ENCODE measurements around the gene OSBPL9.
A peak's percentile ranks its signal among the peaks of the same experiment; 100 is the strongest.

OSBPL9 gene, protein sequence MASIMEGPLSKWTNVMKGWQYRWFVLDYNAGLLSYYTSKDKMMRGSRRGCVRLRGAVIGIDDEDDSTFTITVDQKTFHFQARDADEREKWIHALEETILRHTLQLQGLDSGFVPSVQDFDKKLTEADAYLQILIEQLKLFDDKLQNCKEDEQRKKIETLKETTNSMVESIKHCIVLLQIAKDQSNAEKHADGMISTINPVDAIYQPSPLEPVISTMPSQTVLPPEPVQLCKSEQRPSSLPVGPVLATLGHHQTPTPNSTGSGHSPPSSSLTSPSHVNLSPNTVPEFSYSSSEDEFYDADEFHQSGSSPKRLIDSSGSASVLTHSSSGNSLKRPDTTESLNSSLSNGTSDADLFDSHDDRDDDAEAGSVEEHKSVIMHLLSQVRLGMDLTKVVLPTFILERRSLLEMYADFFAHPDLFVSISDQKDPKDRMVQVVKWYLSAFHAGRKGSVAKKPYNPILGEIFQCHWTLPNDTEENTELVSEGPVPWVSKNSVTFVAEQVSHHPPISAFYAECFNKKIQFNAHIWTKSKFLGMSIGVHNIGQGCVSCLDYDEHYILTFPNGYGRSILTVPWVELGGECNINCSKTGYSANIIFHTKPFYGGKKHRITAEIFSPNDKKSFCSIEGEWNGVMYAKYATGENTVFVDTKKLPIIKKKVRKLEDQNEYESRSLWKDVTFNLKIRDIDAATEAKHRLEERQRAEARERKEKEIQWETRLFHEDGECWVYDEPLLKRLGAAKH

DNA sequence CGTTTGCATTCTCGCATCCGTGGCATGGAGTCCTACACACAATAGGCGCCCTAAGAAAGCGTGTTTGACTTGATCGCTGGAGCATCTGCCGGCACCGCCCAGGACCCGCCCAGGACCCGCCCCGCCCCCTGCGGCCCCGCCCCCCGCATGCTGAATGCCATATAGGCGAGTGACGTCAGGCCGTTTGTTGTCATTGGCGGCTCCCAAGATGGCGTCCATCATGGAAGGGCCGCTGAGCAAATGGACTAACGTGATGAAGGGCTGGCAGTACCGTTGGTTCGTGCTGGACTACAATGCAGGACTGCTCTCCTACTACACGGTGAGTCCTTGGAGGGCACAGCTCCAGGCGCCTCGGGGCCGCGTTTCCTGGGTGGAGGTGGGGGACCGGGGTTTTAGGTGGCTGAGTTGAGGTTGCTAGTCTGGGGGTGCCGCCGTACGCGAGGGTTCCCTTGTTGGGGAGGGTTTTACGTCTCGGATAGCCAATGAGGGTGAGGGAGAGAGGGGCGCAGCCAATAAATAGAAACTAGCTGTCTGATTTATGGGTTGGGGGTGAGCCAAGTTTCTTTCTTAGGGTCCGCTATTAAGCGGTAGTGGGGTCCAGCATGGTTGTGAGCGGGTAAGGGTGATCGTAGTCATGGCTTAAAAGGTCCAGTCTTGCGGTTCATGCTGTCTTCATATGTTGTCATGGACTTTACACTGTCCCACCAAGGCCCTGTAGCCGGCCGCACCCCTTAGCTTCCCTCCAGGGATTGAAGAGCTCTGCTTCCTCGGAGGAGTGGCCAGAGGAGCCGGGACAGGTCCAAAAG is at the start of gene OSBPL9:
TSS of gene OSBPL9 (plus strand) at position 190 of the 806 bp plus-strand sequence. CDS start at position 209, 19 bp downstream.
- peak; percentile 98 for DNase-seq

DNA sequence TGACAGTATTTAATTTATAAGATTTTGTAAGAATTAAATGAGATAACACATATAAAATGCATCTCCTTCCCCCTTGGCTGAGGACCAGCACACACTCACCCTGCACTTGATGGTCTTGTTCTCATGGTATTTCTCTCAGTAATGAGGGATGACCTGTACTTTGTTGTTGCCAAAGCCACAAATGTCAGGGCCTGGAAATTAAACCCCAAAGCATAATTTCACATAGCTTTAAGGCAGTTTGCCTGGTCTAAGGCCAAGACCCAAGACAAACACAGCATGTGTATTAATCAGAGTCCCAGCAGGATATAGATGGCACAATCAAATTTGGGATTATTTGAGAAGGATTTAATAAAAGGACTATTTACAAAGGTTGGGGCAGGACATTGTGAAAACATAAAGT is 49.2 kb upstream of the OSBPL9 start:
- DNase-seq: no peak

DNA sequence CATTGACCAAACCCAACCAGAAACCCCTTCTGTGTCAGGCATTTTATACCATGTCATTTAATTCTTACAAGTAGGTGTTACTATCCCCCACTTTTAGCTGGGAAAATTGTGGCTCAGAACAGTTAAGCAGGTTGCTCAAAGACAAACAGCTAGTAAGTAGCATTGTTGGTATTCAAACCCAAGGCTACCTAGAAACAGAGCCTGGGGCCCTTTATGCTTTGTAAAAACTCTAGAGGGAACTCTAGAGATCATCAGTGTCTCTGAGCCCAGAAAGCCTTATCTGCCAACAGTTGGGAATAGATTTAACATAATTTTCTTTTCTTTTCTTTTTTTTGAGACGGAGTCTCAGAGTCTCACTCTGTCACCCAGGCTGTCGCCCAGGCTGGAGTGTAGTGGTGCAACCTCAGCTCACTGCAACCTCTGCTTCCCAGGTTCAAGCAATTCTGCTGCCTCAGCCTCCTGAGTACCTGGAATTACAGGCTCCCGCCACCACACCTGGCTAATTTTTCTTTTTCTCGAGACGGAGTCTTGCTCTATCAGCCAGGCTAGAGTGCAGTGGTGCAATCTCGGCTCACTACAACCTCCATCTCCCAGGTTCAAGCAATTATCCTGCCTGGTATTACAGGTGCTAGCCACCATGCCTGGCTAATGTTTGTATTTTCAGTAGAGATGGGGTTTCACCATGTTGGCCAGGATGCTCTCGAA is 48.5 kb upstream of the OSBPL9 start:
- no peak for DNase-seq

DNA sequence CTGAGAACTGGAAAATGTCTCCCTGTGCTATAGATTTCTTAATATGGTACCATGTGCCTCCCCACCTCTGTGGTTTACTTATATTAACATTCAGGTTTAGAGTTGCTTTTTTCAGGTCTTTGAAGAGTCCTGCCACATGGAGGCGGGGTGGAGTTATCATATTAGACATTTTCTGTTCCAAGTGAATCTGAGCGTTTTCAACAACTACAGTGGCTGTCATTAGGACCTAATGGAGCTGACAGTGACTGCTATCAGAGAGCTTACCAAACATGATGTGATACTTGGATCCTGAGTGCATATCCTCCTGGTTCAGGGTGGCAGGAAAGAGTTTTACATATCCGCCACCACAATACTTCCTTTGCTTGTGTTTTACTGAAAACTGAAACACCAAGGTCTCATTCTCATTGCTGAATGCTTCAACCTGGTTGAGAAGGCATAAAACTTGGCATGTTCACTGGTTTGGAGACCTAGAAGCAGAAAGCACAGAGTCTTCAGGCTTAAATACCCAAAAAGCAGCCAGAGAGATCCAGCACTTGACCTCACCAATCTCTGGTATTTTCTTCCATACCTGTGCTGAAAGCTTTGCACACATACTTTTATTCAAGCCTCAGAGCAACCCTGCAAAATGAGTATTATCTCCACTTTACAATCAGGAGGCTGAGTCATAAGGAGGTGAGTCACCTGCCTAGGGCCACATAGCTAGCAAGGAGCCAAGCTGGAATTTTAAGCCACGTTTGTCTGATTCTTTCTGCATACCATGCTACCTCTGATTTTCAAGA is 47.4 kb upstream of the OSBPL9 start:
- peak; percentile 81 for DNase-seq

DNA sequence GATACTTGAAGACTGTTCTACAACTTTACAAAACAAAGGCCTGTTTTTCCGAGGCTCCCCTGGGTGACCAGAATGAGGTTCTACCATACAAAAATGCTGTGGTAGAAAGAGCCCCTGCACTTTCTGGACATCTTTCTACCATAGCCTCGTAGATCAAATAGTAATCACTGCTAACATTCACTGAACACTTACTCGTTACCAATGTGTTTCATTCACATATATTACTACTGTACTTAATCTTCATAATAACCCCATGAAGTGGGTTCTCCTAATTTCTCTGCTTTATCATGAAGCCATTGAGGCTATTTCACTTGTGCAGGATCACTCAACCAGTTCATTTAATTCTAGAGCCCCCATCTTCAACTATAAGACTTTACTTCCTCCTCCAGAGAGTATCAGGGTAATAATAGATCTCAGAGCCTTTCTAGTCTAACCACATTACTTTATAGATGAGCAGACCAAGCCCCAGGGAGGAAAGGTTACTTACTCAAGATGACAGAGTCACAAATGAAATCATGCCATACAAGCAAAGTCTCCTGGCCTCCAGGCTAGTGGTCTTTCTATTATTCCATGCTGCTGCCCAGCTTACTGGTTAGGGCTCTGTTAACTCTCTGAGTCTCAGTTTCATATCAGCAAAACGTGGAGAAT is 46.7 kb upstream of the OSBPL9 start:
- no peak for DNase-seq

DNA sequence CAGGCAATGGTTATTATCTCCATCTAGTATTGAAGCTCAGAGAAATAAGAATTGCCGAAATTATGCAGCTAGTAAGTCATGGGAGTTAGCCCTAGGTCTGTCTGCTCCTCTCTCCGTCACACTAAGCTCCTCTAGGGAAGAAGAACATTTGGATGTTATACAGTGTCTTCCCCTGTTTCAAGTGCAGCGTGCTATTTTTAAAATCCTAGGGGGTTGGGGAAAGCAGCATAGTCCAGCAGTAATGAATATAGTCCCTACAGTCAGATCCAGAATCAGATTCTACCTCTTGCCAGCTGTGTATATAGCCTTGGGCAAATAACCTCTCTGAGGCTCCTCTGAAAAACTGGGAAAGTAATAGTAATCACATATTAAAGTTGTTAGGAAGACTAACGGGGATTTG is 44.5 kb upstream of the OSBPL9 start:
- no peak for DNase-seq

DNA sequence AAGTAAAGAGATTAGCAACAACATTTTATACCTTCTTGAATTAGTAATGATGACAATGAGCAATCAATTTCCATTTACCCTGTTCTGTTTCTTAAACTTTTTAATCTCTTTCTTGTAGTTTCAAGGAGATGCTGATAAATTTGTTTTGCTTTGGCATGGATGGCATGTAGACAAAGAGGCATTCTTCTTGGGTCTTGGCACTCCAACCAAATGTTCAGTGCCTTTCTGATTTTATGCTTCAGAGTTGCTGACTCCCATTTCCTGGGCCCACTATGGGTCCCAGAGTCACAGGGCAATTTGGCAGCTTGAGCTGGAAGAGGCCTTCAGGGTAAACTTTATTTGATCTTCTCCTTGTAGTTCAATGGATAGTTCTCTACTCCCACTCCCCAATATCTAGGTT is 42.1 kb upstream of the OSBPL9 start:
- no peak for DNase-seq

DNA sequence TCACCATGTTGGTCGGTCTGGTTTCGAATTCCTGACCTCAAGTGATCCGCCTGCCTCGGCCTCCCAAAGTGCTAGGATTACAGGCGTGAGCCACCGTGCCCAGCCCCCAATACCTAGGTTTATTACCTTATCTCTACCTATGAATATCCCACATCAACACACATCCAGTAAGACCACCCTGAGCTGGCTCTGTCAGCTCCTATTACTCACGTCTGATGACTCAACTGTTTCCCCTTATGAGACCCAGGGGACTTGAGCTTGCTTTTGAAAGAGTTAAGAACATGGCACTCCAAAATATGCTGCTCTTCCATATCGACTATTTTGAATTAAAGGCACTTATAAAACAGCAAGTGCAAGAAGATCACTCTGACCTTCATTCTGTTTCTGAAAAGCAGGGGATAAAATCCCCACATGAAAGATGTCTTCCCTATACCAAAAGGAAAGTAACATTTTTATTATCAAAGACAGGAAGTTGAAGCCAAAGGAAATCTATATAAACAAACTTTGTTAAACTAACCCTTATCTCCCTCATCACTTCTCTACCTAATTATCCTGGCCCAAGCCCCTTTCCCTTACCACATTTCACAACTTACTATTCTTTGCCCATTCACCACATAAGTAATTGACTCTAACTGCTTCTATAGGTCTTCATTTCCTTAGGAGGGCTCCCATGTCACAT is 41.3 kb upstream of the OSBPL9 start:
- no peak for DNase-seq

DNA sequence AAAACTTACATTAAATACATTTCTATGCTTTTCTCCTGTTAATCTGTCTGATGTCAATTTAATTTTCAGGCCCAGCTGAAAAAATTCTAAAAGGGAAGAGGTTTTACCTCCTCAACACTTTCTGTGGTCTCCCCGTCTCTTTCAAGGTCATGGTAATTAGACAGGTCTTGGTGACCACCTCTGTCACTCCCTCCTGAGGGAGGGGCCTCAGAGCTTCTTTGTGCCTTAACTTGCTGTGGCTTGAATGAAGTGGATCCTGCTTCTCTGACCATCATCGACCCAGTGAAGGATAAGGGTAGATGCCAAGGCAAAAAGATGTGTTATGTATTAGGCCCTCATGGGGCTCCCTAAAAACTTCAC is 40.8 kb upstream of the OSBPL9 start:
- no peak for DNase-seq

DNA sequence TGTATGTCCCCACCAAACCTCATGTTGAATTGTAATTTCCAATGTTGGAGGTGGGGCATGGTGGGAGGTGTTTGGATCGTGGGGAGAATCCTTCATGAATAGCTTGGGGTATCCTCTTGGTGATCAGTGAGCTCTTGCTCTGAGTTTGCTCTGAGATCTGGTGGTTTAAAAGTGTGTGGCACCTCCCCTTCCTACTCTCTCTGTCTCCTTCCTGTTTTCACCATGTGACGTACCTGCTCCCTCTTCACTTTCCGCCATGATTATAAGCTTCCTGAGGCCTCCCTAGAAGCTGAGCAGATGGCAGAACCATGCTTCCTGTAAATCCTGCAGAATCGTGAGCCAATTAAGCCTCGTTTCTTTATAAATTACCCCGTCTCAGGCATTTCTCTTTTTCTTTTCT is 40.0 kb upstream of the OSBPL9 start:
- DNase-seq: no peak

DNA sequence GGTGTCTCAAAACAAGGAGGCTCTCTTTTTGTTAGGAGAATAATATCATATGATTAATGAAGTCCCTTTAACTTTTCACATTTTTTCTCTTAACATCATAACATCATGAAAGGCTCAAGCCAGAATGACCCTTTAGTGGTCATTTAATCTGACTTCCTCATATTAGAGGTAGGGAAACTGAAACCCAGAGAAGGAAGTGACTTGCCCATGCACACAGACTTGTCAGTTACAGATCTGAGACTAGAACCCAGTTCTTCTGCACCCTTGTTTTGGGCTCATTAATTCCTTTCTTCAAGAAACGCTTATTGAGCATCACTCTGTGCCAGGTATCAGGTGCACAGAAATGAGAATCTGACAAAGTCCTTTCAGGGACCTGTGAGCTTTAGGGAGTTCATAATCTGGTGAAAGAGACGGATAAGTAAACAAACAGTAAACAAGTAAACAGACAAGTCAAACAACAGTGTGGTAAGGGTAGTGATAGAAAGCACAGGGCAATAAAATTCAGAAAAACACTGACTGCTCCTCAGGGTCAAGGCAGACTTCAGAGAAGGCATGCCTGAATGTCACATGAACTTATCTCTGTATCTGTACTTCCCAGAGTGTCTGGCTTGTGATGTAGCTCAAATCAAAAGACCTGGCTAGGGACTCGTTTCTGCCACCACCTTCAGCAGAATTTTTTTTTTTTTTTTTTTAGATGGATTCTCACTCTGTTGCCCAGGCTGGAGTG is 38.3 kb upstream of the OSBPL9 start:
- no peak for DNase-seq

DNA sequence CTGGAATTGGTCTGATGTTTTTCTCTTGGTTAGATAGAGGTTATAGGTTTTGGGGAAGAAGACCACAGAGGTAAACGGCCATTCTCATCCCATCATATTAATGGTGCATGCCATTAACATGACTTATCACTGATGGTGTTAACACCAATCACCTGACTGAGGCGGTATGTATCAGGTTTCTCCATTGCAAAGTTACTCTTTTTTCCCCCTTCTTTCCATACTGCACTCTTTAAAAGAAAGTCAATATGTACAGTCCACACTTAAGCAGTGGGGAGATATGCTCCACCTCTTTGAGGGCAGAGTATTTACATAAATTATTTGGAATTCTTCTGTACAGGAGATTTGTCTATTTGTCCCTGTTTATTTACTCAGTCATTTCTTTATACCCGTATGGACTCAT is 35.7 kb upstream of the OSBPL9 start:
- DNase-seq: peak; percentile 32

DNA sequence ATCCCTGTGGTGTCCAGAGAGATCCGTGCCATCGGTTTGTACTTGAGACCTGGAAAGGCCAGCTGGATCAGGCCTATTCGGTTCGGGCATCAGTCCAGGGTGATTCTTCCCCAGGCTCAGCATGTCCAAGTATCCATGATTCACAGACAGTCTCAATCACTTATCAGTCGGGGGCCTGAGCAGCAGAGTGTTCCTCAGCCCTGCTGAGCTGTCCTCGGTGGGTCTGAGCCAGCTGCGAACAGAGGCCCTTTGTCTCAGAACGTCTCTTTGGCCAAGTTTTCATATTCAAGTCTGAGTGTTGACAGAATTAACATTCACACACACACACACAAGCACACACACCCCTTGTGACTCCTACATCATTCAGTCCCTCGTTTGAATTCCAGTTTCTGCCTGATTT is 33.4 kb upstream of the OSBPL9 start:
- DNase-seq: no peak

DNA sequence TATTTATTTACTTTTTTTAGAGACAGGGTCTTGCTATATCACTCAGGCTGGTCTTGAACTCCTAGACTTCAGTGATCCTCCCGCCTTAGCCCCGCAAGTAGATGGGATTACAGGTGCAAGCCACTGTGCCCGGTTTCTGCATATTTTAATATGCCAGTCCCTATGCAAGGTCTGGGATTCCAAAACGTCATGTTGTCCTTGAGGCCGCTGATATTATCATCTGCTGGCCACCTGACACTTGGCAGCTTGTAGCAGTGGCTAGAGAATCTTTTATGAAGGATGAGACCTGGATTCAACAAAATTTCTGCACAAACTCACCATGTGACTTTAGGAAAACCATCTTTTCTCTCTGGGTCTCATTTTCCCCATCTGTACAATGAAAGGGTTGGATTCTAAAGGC is 32.9 kb upstream of the OSBPL9 start:
- DNase-seq: no peak

DNA sequence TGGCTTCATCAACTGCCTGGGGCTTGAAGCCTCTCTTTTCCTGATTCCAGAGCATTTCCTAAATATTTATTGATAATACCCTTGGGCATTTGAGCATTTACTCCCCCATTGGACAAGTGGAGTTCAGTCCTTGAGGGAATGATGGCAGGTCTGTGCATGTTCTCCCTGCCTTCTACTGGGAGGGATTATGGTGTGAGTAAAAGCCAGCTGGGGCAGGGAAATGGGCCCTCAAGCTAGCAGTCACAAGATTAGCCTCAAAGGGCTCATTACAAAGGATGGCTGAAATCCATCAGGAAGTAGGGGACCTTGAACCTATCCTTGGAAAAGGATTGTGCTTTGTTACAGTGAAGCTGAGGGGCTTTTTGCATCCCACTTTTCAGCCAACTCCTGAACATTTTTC is 24.2 kb upstream of the OSBPL9 start:
- no peak for DNase-seq

DNA sequence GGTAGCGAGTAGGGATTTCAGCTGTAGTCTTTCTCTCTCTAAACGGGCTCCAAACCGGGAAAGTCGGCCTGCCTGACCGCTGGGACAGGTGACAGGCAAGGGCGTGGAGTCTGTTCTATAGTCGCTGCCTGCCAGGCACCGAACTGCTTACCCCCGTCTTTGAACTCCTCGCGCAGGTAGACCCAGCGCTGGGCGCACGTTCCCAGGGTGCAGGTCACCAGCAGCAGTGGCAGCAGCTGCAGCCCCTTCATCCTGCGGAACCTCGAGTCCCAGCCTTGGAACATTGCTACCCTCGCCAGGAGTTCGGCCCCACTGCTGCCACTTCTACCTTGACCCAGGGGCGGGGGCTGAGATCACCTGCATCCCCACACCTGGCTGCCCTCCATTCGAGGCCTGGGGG is 22.2 kb upstream of the OSBPL9 start:
- DNase-seq: no peak

DNA sequence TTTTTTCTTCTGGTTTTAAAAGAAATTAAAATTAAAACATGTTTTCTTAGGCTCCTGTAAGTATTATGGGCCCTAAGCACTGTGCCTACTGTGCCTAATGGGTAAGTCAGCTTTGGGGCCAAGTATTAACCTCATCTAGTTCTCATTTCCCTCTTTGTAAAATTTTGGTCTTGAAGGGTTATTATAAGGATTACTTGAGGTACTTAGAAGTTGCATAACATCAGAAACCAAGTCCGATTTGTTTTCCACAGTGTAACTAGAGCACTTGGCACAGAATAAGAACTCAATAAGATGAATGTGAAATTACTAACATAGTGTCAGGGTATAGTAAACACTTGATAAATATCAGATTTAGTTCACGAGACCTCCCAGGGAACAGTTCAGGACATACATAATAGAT is 16.4 kb upstream of the OSBPL9 start:
- DNase-seq: no peak

DNA sequence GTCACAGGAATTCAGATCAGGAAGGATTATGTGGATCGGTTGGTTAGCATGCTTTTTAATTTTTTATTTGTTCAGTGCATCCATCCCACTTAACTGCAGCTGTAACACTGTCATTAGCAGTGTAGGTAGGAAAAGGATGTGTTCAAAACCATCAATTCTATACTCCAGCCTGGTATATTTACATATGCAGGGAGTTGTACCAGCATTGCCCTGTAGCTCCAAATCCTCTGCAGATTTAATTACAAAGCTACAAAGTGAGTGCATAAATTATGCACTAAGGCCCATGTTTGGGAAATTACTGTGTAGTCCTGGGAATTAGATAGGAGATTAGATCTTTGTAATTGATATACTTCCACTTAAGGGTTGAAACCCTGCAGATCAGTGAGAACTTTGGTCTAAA is 15.9 kb upstream of the OSBPL9 start:
- DNase-seq: no peak

DNA sequence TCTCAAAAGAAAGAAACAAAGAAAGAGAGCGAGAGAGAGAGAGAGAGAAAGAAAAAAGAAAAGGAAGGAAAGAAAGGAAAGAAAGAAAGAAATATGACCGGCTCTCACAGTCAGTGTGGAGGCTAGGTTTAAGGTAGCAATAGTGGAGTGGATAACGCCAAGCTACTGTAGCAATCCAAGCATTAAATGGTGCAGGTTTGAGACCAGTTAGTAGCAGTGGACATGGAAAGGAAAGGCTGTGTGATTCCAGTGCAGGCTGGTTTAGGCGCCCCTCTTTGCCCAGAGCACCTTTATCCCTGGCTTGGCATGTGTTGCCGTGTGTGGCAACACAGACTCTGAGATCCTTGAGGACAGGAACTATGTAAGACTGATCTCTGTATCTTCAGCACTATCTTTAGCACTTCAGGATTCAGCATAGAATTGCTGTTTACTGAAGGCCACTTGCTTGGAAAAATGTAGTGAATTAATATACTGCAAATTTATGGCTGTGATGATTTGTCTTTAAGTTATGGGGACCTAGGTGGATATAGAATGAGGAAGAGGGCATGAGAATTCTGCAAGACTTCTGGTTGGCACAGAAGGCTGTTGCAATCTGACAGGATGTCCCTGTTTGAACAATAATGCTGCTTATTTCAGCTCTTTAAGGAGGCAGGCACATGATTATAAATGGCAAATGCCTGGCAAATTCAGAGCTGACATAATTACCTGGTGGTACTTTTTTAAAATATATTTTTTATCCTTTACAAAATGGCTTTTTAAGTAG is 10.8 kb upstream of the OSBPL9 start:
- DNase-seq: no peak

DNA sequence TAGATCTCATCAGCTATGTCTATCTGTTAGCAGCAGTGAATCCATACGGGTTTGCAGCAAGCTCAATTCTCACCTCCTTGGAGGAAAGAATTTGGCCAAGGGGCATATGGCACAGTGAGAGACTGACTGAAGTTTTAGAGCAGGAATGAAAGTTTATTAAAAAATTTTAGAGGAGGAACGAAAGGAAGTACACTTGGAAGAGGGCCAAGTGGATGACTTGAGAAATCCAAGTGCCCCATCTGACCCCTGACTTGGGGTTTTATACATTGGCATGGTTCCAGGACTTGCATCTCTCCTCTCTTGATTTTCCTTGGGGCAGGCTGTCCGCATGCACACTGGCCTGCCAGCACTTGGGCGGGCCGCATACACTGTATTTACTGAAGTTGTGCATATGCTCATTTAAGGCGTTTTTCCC is 9.2 kb upstream of the OSBPL9 start:
- DNase-seq: no peak
